ENCODE data around the gene IL16.
"Not testable (repeated sequence)": the region's sequence is repeated elsewhere in the genome, so short reads cannot be mapped to it uniquely, and the experiment has no call there.

The IL16 gene

DNA sequence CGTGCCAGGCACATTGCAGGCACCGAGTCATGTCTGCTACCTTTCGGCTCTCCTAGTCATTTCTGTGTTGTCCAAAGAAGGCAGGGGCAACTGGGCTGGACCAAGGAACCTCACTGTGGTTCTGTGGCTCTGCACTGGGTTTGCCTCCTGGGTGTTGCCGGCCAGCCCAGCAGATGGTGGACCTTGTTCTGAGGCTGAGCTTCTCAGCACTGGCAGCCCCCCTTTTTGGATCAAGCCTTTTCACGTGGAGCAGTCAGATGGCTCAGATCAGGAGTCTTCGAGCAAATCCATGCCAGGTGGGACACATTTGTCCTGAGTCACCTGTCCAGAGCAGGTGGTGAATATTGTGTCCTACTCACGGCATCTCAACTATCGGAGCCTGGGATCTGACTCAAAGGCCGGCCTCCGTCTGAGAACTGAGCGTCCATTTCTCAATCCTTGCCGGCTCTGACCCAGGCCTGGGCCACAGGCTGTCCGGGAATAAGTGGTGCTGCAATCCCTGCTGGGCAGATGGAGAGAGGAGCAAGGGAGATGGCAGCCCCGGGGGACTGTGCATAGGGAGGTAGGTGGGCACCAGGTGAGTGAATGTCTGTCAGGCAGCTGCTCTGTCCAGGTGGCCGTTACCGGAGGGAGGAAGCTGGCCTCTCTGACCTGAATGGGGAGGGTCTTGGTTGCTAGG, at the start of gene IL16:
TSS of gene IL16 (plus strand) at position 304 of the 679 bp plus-strand sequence. CDS start 28,521 bp downstream, outside the sequence.
- DNase-seq, result no peak

DNA sequence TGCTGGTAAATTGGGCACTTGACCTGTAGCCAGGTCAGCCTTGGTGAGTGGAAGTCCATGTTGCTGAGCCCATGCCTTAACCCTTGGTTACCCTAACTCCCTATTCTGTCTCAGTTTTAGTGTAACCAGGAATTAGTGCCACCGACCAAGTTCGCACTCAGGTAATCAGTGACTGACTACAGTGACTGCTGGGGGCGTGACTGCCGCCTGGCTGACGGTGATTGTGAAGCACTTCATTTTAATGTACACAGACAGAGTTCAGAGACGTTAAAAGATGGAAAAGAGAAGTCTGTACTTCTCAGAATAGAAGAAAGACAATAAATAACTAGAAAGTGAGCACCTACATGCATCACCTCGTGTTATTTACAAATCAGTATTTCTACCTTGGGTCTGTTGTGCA, 45.3 kb upstream of the IL16 start:
- DNase-seq, result no peak

DNA sequence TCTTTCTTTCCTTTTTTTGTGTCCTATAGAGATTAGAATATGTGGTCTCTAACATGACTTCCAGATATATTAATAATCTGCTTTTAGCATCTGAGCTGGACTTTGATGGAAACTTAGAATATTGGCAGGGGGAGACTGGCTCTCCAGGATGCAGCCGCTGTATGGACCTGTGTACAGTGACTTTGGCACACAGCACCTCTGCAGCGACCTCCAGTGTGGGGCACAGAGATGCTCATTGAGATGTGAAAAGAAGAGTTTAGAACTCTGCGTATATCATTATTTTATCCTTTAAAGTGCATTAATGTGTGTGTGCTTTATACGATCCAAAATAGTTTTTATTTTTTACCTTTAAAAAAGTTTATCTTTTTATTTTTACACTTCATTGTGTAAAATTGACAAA, 44.3 kb upstream of the IL16 start:
- DNase-seq, result no peak

DNA sequence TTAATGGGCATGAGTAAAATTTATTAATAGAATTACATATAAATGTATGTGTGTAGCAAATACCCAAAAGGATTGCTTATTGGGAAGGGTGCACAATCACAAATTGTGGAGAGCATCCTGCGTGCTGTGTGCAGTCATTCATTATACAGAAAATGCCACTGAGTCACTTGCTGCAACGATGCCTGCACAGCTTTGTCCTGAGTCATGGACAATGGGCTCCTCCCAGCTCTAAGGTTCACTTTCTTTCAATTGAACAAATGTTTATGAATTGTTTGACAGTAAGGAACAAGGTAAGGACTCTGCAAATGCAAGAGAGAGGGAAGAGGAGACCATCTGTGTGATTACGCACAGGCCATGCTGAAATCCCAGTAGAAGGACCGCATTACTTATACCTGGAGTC, 43.9 kb upstream of the IL16 start:
- DNase-seq, result no peak

DNA sequence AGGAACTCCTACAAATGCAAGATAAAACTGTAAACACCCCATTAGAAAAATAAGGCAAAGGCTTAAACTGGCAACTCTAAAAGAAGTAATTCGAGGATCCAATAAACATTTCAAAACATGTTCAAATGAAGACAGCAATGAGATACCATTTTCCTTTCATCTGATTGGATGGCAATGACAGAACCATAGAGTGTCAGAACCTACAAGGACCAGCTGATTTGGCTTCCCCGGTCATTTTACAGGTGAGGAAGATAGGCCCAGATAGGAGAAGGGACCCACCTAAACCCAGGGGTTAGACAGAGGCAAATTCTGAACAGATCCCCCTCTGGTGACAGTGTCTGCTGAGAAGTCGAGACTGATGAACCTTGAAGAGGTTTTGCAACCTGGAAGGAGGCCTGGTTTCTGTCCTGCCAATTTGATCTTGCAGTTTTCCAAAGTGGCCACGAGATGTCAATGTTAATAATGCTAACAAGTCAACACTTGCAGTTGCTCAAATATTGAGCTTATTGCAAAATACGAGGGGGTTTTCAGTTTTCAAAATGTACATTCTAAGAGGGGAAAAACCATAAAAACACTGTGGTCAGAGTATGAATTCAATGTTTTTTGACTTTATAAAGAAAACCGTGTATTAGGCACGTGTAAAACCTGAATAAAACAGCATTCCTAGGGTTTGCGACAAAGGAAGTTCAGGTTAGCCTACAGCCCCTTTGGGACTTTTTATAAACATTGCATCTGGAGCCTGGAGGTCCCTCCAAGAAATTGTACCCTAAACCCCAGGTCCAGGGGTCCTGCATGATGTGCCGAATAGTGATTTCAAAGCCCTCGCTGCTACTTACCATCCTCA, 41.1 kb upstream of the IL16 start:
- DNase-seq, result peak; percentile 22

DNA sequence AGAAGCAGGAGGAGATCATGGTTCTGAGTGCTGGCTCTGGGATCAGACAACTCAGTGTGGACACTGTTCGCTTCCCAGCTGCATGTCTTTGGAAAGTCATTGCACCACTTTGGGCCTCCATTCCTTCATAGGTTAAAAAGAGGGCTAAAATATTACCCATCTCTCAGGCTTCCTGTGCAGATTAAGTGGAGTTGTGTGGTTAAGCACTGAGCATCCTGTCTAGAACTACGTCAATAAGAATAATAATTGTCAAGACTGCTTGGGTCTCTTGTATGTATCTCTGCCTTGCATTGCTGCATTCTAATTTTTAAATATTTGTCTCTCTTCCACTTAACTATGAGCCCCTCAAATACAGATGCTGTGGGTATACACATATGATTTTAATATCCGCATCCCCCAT, 40.4 kb upstream of the IL16 start:
- DNase-seq, result no peak

DNA sequence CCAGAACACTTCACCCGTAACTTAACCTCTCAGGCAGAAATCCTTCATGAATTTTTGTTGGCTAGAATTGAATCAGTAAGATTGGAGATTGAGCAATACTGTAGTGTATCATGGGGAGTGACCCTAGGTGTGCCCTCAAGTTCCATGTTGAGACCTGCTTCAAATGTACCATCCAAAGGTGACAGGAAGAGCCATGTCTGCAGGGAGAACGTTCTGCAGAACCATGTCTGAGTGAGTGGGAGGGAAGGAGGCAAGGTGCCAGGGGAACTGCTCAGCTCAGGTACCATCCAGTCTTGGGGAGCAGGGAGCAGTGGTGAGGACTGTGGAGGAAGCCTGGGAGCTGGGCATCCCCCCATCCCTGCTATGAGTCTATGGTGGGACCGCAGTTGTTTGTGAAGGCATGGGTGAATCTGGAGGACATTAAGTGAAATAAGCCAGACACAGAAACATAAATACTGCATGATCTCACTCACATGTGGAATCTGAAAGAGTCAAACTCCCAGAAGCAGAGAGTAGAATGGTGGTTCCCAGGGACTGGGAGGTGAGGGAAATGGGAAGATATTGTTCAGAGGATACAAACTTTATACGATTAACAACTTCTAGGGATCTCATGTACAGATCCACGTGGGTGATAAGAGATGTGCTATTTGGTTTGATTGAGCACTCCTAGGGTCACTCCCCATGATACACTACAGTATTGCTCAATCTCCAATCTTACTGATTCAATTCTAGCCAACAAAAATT, 39.3 kb upstream of the IL16 start:
- DNase-seq, result no peak

DNA sequence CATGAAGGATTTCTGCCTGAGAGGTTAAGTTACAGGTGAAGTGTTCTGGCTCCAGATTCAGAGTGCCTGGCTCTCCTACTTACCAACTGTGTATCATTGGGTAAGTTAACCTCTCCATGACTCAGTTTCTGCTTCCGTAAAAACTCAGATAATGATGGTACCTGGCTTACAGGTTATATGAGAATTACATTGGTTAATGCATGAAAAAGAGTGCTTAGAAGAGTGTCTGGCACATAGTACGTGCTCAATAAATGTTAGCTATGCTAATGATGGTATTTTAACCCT, 38.8 kb upstream of the IL16 start:
- no peak for DNase-seq

DNA sequence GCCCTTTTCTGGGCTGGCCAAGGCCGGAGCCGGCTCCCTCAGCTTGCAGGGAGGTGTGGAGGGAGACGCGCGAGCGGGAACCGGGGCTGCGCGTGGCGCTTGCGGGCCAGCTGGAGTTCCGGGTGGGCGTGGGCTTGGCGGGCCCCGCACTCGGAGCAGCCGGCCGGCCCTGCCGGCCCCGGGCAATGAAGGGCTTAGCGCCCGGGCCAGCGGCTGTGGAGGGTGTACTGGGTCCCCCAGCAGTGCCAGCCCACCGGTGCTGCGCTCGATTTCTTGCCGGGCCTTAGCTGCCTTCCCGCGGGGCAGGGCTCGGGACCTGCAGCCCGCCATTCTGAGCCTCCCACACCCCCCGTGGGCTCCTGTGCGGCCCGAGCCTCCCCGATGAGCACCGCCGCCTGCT, 38.1 kb upstream of the IL16 start:
- not testable (repeated sequence) for DNase-seq

DNA sequence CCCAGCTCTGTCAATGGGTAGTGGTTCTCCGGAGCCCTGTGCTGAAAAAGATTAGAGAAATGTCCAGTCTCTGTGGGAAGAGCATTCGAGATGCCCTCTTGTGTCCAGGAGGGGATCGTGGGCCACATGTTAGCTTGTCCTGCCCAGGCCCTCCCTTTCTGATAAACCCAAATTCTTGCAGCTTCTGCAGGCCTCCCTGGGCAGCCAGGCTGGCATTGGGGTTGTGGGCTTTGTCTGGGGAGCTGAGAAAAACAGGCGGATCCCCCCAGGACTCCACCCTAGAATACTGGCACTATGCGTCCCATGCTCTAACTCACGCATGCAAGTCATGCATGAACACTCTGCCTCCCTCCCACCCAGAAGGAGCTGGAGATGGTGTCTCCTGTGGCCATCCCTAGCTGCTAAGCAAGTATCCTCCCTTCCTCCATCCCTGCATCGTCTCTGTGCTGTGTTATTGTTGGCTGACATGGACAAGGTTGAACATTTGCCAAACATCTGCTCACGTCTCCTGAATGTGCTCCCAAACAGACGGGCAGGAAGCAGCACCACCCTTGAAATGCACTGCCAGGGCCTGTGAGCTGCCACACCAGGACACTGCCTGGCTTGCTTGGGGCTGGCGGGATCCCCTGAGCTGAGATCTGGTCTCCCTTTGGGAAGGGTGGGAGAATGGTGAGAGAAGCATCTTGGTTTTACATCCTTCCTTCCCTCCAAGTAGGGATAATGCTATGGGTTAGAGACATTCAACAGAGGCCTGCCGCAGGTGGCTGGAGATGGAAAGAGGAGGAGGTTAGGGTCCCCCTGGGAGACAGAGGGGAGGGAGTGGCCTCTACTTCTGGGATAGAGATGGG, 36.1 kb upstream of the IL16 start:
- DNase-seq, result no peak

DNA sequence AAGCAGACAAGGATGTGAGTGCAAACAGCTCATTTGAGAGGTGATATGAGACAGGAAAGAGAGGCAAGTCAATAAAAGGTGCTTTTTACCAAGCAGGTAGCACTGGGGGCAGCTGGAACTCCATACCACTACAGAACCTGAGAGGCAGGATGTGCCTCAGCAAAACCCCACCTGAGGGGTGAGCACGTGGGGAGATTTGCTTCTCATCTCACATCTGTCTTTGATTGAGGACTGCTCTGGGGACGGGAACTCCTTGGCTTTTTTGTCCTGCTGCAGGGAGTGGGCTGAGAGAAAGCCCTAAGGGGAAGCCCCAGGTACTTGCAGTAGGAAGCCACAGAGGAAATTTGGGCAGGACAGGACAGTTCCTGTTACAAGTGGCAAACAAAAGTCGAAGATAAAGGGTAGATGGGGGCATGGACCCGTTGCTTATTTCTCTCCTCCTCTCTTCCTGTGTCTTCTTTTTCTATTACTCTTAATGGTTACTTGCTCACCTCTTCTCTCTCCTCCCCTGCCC, 35.5 kb upstream of the IL16 start:
- DNase-seq, result no peak

DNA sequence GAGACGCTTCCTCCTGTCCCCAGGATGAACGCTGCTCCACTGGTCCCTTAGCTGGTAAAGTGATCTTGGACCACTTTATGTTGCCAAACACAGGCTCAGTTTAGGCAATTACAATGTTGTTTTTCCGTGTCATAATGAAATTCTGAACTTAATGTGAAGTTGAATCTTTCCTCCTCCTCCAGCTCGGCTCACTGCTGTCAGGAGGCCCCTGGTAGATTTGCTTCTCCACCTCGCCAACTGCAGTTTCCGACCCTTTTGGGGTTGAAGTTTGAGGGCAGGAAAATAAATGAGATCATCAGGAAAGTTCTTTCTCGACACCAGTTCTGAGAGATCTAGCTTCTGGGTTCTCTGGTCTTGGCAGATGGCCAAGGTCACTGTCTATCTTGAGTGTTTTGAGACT, 34.8 kb upstream of the IL16 start:
- DNase-seq, result no peak

DNA sequence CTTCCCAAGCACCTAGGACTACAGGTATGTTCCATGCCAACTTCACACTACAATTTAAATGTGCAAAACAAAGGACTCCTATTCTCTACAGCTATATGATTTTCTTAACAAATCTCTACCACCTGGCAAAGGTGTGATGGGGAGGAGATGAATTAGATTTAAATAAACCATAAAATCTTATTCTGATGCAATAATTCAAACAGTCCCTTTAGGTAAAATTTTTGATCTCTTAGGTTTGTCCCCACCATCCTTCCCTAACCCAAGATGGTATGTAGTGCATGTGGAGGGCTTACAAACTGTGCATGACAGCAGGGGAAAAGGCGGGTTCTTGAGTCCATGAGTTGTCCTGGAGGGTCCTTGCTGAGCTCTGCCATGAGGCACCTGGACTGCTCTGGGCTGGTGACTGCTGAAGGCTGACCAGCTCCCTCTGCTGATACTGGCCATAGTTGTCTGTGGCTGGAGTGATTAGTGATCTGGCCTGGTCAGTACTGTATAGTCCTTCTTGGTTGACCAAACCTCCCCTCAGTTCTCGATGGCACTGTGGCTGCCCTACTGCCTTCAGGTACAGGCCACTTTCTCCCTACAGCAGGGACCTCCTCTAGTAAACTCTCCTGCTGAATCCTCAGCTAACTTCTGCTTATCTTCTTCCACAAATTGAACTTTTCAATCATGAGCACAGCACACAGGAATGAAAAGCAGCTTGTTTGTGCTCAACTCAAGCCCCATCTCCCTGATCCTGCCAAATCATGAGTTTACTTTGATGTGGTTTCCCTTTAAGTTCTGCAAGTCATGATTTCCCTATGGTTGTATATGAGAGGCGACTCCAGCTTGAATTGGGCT, 32.5 kb upstream of the IL16 start:
- DNase-seq, result no peak

DNA sequence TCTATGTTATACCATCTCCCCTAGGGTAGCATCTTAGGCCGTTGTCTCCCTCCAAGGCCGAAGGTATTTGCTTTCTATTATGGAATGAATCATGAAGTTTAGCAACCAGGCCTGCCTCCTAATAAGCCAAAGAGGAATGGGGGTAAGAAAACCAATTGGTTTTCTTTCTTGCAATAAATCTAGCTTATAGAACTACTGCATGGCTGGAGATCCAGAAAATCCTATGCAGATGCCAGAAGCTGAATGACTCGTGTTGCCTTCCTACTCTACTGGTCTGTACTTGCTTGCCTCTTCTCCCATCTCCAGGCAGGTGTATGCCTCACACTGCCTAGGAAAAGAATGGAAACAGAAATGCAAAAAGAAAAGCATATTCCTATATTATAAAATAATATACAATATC, 31.1 kb upstream of the IL16 start:
- DNase-seq, result no peak

DNA sequence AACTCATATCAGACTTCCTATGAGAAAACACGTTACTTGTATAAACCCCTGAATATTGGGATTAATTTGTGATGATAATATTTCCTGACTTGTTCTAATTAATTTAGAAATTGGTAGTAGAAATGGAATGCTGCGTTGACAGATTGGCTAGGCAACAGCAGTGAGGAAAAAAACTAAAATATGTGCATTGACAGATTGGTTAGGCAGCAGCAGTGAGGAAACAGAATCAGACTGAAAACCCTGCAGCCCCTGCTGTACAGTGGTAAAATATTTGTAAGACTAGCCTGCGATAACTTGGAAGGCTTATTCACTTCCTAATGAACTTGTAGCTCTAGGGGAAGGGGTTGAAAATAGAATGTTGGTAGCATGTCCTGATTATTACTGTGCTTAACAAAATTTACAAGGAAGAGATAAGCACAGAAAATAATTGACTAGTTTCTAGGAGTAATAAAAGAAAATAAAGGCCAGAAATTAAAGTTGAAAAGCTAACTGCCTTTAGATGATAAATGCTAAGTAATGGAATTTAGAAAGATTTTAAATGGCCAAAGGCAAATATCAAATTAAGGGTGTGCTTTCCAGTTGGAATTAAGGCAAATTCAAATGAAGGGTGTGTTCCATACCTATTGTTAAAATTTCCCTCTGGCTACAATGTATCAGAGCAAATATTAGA, 29.9 kb upstream of the IL16 start:
- no peak for DNase-seq

DNA sequence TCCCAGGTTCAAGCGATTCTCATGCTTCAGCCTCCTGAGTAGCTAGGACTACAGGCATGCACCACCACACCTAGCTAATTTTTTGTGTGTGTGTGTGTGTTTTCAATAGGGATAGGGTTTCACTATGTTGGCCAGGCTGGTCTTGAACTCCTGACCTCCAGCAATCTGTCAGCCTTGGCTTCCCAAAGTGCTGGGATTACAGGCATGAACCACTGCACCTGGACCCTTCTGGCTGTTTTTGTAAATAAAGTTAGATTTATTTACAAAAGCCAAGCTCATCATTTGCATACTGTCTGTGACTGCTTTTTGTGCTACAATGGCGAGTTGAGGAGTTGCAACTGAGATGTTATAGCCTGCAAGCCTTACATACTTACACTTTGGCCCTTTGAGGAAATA, 28.6 kb upstream of the IL16 start:
- DNase-seq, result no peak

DNA sequence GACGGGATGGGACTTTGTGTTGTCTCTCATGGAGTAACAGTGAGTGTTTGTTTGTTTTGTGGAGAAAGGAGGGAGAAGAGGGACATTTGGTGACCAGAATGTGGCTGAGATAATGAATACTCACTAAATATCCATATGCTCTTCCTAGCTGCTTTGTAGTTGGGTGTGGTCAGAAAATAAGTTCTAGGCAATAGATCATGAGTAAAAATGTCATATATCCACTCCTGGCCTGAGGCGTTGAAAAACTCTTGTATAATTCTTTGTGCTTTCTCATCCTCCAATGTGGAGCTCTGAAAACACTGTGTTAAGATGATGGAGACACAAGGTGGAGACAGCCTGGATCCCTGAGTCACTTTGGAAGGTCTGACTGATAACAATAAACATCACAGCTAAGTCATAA, 28.0 kb upstream of the IL16 start:
- no peak for DNase-seq

DNA sequence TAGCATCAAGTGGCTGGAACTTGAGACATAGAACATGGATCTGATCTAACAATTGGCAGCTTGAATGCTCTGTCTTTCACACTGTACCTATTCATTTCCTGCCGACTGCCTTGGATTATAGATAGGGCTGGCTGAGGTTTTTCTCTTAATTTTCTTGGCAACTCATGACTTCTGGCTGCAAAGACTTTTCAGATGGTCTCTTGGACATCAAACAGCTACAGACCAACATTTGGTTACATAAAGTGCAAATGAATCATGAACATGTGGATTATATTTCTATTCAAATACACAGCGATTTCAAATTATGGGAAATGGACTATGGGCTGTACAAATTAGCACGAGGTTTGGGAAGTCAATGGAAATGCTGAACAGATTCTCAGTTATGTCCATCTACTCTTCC, 26.2 kb upstream of the IL16 start:
- DNase-seq, result no peak

DNA sequence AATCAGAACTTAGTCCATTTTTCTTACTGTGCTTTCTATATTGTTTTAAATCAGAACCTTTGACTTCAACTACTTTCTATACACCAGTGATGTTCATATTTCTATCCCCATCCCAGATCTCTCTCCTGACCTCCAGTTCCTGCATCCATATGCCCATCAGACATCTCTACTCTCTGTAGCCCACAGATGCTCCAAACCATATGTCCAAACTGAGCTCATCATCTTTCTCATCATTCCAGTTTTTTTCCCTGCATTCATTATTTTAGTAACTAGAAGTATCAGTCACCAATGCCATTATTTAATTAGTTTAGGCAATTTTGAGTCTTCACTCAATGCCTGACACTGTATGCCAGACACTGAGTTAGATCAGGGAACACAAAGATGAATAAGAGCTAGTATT, 25.4 kb upstream of the IL16 start:
- DNase-seq, result no peak

DNA sequence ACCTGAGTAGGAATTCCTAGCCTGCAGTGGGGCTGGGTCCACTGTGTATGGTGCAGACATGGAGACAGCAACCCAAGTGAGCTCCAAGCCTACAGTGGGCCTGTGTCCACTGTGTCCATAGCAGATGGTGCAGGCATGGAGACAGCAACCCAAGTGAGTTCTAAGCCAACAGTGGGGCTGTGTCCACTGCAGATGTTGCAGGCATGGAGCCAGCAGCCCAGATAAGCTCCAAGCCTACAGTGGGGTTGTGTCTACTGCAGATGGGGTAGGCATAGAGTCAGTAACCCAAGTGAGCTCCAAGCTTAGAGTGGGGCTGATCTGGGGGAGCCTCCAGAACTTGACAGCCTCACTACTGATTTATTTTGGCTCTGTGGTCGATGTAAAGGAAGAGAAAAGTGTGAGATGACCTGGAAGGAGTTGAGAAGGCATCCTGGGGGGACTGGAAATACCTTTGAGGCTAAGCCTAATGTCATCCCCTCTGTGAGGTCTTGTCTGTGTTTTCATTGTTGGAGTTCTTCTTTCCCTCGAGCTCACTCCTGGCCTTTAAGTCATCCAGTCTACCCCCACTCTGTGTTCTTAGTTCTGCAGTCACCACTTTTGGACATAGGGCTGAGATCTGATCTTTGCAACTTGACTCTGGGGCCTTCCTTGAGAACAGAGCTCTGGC, 22.4 kb upstream of the IL16 start:
- DNase-seq, result no peak

DNA sequence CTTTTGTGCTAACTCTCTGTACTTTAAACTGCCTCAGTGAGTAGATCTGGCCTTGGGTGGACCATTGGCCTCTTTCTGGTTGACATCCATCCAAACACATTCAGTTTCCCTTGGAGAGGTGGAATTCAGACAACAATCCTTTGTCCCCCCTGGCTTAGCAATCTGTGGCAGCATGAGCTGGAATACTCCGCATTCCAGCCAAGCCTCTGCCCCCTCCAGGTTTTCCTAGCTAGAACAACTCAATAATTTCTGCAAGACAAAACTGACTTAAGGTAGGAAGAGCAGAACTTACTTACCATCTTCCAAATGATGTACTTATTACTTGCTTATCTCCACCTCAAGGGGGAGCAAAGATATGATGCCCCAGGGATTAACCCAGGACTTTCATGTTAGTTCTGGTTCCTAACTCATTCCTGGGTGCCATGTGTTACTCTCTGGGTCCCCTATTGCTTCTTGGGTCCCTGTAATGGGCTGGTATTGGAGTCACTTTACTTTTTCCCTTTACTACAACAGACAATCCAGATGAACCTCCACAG, 21.8 kb upstream of the IL16 start:
- no peak for DNase-seq
